HEK293 (cell line): ENCODE data around the gene KLHDC7A.

Experiments
- CTCF ChIA-PET: fragments of 350-600 bp; formaldehyde crosslinking; extraction: SDS; loops from one replicate; lab custom pipeline; 2021; ENCODE audit warnings: antibody characterized with exemption; lab: Yijun Ruan, JAX
- POLR2A ChIA-PET: fragments of 300-600 bp; formaldehyde crosslinking; extraction: SDS; loops from one replicate; lab custom pipeline; 2020; ENCODE audit warnings: antibody characterized with exemption, inconsistent platforms; lab: Yijun Ruan, JAX
- H3K27ac ChIP-seq: fragments of 200-500 bp; sonication (Bioruptor generic); 2 replicates; pipeline ENCODE4 v1.5.1; 2014; ENCODE audit warnings: low read depth, low read length, control low read depth, inconsistent platforms; ENCODE audit errors: extremely low read depth
- H3K36me3 ChIP-seq, 2 experiments: fragments of 200-500 bp in 1 of 2; sonication (Bioruptor generic) in 1 of 2; 1 replicate in 1 of 2; 2 replicates in 1 of 2; pipeline ENCODE4 v1.5.1; 2014 to 2017; ENCODE audit warnings: inconsistent platforms in 2 of 2, low read length in 2 of 2; ENCODE audit not compliant: control insufficient read depth in 2 of 2, insufficient read depth in 1 of 2
- H3K4me1 ChIP-seq: fragments of 200-500 bp; sonication (Bioruptor generic); 2 replicates; pipeline ENCODE4 v1.5.1; 2014; ENCODE audit warnings: mild to moderate bottlenecking, low read length, inconsistent platforms; ENCODE audit not compliant: control insufficient read depth, insufficient read depth
- H3K4me3 ChIP-seq: 2 replicates; pipeline ENCODE4 v1.5.1; 2011; ENCODE audit warnings: low read depth, mild to moderate bottlenecking, control low read depth, low read length, moderate library complexity
- H3K9me3 ChIP-seq: fragments of 200-500 bp; sonication (Bioruptor generic); 2 replicates; pipeline ENCODE4 v1.5.1; 2014; ENCODE audit warnings: low read depth, low read length, inconsistent platforms; ENCODE audit not compliant: control insufficient read depth, insufficient read depth
- BCL11A ChIP-seq: fragments of 450-650 bp; formaldehyde crosslinking; IDR thresholded peaks from 2 replicates; pipeline ENCODE4 v1.5.1; 2016; ENCODE audit warnings: low read depth, missing biosample characterization, missing genetic modification characterization
- FEZF1 ChIP-seq: fragments of 450-650 bp; formaldehyde crosslinking; IDR thresholded peaks from 2 replicates; pipeline ENCODE4 v1.5.1; 2016; ENCODE audit warnings: missing biosample characterization, missing genetic modification characterization
- RBAK ChIP-seq: fragments of 450-650 bp; formaldehyde crosslinking; IDR thresholded peaks from 2 replicates; pipeline ENCODE4 v1.5.1; 2016; ENCODE audit warnings: missing biosample characterization, missing genetic modification characterization
- SCRT2 ChIP-seq: fragments of 450-650 bp; formaldehyde crosslinking; IDR thresholded peaks from 2 replicates; pipeline ENCODE4 v1.5.1; 2016; ENCODE audit warnings: missing biosample characterization, missing genetic modification characterization
- WT1 ChIP-seq: fragments of 450-650 bp; formaldehyde crosslinking; IDR thresholded peaks from 2 replicates; pipeline ENCODE4 v1.5.1; 2016; ENCODE audit warnings: missing biosample characterization, missing genetic modification characterization
- YY1 ChIP-seq: fragments of 450-650 bp; formaldehyde crosslinking; IDR thresholded peaks from 2 replicates; pipeline ENCODE4 v1.5.1; 2018; ENCODE audit warnings: missing biosample characterization, missing genetic modification characterization
- ZNF138 ChIP-seq: fragments of 450-650 bp; formaldehyde crosslinking; IDR thresholded peaks from 2 replicates; pipeline ENCODE4 v1.5.1; 2016; ENCODE audit warnings: missing biosample characterization, missing genetic modification characterization, borderline replicate concordance
- ZNF16 ChIP-seq: fragments of 450-650 bp; formaldehyde crosslinking; IDR thresholded peaks from 2 replicates; pipeline ENCODE4 v1.5.1; 2016; ENCODE audit warnings: low read depth, missing biosample characterization, missing genetic modification characterization
- ZNF239 ChIP-seq: fragments of 450-650 bp; formaldehyde crosslinking; IDR thresholded peaks from 2 replicates; pipeline ENCODE4 v1.5.1; 2016; ENCODE audit warnings: missing biosample characterization, missing genetic modification characterization
- ZNF514 ChIP-seq: fragments of 450-650 bp; formaldehyde crosslinking; IDR thresholded peaks from 2 replicates; pipeline ENCODE4 v1.5.1; 2016; ENCODE audit warnings: missing biosample characterization, missing genetic modification characterization
- ZNF561 ChIP-seq: fragments of 450-650 bp; IDR thresholded peaks from 2 replicates; pipeline ENCODE4 v1.5.1; 2018; ENCODE audit warnings: missing biosample characterization, missing genetic modification characterization, borderline replicate concordance
- ZNF571 ChIP-seq: fragments of 450-650 bp; formaldehyde crosslinking; IDR thresholded peaks from 2 replicates; pipeline ENCODE4 v1.5.0; 2017; ENCODE audit warnings: missing biosample characterization, missing genetic modification characterization
- ZNF621 ChIP-seq: fragments of 450-650 bp; formaldehyde crosslinking; IDR thresholded peaks from 2 replicates; pipeline ENCODE4 v1.5.1; 2017; ENCODE audit warnings: missing biosample characterization, missing genetic modification characterization
- ZNF677 ChIP-seq: fragments of 450-650 bp; IDR thresholded peaks from 2 replicates; pipeline ENCODE4 v1.5.0; 2018; ENCODE audit warnings: missing biosample characterization, mild to moderate bottlenecking, missing genetic modification characterization, moderate library complexity
- ZNF768 ChIP-seq: fragments of 450-650 bp; formaldehyde crosslinking; IDR thresholded peaks from 2 replicates; pipeline ENCODE4 v1.5.1; 2018; ENCODE audit warnings: missing biosample characterization, mild to moderate bottlenecking, missing genetic modification characterization
- TF ChIP-seq, protein P1 (sequence below): fragments of 450-650 bp; formaldehyde crosslinking; IDR thresholded peaks from 2 replicates; pipeline ENCODE4 v1.5.1; 2016; ENCODE audit warnings: missing biosample characterization, missing genetic modification characterization, borderline replicate concordance
- TF ChIP-seq, protein P2 (sequence below): fragments of 450-650 bp; formaldehyde crosslinking; IDR thresholded peaks from 2 replicates; pipeline ENCODE4 v1.5.1; 2017; ENCODE audit warnings: missing biosample characterization, missing genetic modification characterization
- TF ChIP-seq, protein P3 (sequence below): fragments of 450-650 bp; formaldehyde crosslinking; conservative IDR thresholded peaks from 2 replicates; pipeline ENCODE4 v1.5.1; 2016; ENCODE audit warnings: low read depth, missing biosample characterization, missing genetic modification characterization
- TF ChIP-seq, protein P4 (sequence below): fragments of 450-650 bp; formaldehyde crosslinking; optimal IDR thresholded peaks from 2 replicates; pipeline ENCODE3; 2016; ENCODE audit warnings: missing biosample characterization, mild to moderate bottlenecking, missing genetic modification characterization

KLHDC7A gene

DNA sequence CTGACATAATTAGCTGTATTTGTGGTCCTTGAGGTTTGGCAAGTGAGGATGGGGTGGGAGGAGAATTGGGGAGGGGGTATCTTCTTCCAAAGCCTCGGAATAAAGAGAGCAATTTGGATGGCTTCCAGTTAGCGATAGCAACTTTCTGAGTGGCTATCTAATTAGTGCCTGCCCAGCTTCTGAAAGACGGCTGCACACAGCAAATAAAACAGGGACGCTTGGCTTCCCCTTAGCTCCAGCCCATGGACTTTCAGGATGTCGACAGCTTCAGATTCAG is 31.1 kb downstream of the KLHDC7A start (continued):
- no peak for TF ChIP-seq ZNF16
- TF ChIP-seq ZNF561 (tag by site-specific recombination), result no peak
- no peak for TF ChIP-seq ZNF514 (tag by site-specific recombination)
- no peak for TF ChIP-seq ZNF239 (tag by site-specific recombination)

DNA sequence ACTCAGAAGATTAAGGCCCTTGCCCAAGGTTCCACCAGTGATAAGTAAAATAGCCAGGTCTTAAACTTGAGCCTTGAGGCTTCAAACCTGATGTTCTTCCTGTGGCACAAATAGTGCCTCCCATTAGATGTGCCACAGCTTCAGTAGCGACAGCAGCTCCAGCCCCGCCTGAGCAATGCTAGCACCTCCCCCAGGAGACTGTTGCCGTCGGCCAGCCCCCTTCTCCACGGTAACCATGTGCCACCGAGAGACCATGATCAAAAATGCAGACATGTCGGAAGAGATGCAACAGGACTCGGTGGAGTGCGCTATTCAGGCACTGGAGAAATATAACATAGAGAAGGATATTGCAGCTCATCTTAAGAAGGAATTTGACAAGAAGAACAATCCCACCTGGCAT is 32.2 kb downstream of the KLHDC7A start:
- H3K4me1 ChIP-seq, result no peaks in the 10 kb centered on the region
- no peak for TF ChIP-seq SCRT2 (tag by site-specific recombination)
- TF ChIP-seq, protein P1, sequence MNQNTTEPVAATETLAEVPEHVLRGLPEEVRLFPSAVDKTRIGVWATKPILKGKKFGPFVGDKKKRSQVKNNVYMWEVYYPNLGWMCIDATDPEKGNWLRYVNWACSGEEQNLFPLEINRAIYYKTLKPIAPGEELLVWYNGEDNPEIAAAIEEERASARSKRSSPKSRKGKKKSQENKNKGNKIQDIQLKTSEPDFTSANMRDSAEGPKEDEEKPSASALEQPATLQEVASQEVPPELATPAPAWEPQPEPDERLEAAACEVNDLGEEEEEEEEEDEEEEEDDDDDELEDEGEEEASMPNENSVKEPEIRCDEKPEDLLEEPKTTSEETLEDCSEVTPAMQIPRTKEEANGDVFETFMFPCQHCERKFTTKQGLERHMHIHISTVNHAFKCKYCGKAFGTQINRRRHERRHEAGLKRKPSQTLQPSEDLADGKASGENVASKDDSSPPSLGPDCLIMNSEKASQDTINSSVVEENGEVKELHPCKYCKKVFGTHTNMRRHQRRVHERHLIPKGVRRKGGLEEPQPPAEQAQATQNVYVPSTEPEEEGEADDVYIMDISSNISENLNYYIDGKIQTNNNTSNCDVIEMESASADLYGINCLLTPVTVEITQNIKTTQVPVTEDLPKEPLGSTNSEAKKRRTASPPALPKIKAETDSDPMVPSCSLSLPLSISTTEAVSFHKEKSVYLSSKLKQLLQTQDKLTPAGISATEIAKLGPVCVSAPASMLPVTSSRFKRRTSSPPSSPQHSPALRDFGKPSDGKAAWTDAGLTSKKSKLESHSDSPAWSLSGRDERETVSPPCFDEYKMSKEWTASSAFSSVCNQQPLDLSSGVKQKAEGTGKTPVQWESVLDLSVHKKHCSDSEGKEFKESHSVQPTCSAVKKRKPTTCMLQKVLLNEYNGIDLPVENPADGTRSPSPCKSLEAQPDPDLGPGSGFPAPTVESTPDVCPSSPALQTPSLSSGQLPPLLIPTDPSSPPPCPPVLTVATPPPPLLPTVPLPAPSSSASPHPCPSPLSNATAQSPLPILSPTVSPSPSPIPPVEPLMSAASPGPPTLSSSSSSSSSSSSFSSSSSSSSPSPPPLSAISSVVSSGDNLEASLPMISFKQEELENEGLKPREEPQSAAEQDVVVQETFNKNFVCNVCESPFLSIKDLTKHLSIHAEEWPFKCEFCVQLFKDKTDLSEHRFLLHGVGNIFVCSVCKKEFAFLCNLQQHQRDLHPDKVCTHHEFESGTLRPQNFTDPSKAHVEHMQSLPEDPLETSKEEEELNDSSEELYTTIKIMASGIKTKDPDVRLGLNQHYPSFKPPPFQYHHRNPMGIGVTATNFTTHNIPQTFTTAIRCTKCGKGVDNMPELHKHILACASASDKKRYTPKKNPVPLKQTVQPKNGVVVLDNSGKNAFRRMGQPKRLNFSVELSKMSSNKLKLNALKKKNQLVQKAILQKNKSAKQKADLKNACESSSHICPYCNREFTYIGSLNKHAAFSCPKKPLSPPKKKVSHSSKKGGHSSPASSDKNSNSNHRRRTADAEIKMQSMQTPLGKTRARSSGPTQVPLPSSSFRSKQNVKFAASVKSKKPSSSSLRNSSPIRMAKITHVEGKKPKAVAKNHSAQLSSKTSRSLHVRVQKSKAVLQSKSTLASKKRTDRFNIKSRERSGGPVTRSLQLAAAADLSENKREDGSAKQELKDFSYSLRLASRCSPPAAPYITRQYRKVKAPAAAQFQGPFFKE, result no peak
- no peak for TF ChIP-seq WT1 (tag by site-specific recombination)
- TF ChIP-seq, all 188 proteins: peak for 0
- no peaks in the 10 kb centered on the region for H3K9me3 ChIP-seq
- no peak overlapping the region for H3K27ac ChIP-seq
- ChIA-PET POLR2A (no interaction called here), CTCF (interaction anchor here (0.6 kb wide), 1 partner anchor 210 kb away, joined by 3 read pairs; no protein-coding TSS in a partner anchor)
- no peak overlapping the region for H3K4me3 ChIP-seq
- H3K36me3 ChIP-seq, result no peaks in the 10 kb centered on the region

DNA sequence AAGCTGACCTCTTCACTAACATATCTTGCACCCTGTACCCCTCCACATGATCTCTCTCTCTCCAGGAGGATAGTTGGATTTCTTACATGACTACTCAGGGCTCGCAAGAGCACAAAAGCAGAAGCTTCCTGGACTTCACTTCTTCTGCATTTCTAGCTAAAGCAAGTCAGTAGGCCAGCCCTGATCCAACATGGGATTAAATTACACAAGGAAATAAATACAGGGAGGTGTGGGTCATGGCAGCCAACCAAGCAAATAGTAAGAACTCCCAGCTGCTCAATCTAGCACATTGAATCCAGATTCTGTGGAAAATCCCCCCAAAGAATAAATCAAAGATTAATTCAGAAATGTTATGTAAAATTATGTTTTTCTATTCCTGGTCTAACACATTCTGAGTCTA is 33.3 kb downstream of the KLHDC7A start:
- Histone ChIP-seq H3K36me3 (no peaks in the 10 kb centered on the region), H3K9me3 (no peaks in the 10 kb centered on the region), H3K4me1 (no peaks in the 10 kb centered on the region), H3K4me3 (no peak overlapping the region), H3K27ac (no peak overlapping the region)
- TF ChIP-seq, protein P2, sequence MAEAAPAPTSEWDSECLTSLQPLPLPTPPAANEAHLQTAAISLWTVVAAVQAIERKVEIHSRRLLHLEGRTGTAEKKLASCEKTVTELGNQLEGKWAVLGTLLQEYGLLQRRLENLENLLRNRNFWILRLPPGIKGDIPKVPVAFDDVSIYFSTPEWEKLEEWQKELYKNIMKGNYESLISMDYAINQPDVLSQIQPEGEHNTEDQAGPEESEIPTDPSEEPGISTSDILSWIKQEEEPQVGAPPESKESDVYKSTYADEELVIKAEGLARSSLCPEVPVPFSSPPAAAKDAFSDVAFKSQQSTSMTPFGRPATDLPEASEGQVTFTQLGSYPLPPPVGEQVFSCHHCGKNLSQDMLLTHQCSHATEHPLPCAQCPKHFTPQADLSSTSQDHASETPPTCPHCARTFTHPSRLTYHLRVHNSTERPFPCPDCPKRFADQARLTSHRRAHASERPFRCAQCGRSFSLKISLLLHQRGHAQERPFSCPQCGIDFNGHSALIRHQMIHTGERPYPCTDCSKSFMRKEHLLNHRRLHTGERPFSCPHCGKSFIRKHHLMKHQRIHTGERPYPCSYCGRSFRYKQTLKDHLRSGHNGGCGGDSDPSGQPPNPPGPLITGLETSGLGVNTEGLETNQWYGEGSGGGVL (tag by site-specific recombination), result no peak
- no peak for TF ChIP-seq FEZF1
- TF ChIP-seq RBAK (tag by site-specific recombination), result no peak
- TF ChIP-seq ZNF768 (tag by site-specific recombination), result no peak
- TF ChIP-seq, protein P3, sequence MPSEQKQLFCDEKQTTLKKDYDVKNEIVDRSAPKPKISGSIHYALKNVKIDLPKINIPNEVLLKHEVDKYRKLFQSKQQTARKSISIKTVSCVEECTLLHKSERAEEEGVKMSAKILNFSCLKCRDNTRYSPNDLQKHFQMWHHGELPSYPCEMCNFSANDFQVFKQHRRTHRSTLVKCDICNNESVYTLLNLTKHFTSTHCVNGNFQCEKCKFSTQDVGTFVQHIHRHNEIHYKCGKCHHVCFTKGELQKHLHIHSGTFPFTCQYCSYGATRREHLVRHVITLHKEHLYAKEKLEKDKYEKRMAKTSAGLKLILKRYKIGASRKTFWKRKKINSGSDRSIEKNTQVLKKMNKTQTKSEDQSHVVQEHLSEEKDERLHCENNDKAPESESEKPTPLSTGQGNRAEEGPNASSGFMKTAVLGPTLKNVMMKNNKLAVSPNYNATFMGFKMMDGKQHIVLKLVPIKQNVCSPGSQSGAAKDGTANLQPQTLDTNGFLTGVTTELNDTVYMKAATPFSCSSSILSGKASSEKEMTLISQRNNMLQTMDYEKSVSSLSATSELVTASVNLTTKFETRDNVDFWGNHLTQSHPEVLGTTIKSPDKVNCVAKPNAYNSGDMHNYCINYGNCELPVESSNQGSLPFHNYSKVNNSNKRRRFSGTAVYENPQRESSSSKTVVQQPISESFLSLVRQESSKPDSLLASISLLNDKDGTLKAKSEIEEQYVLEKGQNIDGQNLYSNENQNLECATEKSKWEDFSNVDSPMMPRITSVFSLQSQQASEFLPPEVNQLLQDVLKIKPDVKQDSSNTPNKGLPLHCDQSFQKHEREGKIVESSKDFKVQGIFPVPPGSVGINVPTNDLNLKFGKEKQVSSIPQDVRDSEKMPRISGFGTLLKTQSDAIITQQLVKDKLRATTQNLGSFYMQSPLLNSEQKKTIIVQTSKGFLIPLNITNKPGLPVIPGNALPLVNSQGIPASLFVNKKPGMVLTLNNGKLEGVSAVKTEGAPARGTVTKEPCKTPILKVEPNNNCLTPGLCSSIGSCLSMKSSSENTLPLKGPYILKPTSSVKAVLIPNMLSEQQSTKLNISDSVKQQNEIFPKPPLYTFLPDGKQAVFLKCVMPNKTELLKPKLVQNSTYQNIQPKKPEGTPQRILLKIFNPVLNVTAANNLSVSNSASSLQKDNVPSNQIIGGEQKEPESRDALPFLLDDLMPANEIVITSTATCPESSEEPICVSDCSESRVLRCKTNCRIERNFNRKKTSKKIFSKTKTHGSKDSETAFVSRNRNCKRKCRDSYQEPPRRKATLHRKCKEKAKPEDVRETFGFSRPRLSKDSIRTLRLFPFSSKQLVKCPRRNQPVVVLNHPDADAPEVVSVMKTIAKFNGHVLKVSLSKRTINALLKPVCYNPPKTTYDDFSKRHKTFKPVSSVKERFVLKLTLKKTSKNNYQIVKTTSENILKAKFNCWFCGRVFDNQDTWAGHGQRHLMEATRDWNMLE (tag by site-specific recombination), result no peak
- TF ChIP-seq ZNF571 (tag by site-specific recombination), result no peak
- TF ChIP-seq BCL11A (tag by site-specific recombination), result no peak
- TF ChIP-seq YY1, result no peak
- no peak for TF ChIP-seq ZNF677
- no peak for TF ChIP-seq ZNF138 (tag by site-specific recombination)
- TF ChIP-seq ZNF621 (tag by site-specific recombination), result no peak
- TF ChIP-seq, protein P4, sequence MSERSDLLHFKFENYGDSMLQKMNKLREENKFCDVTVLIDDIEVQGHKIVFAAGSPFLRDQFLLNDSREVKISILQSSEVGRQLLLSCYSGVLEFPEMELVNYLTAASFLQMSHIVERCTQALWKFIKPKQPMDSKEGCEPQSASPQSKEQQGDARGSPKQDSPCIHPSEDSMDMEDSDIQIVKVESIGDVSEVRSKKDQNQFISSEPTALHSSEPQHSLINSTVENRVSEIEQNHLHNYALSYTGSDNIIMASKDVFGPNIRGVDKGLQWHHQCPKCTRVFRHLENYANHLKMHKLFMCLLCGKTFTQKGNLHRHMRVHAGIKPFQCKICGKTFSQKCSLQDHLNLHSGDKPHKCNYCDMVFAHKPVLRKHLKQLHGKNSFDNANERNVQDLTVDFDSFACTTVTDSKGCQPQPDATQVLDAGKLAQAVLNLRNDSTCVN (tag by site-specific recombination), result no peak
- CTCF ChIA-PET, result interaction anchor here (0.8 to 1.3 kb wide), 2 partner anchors 20 to 42 kb away, joined by 3 read pairs; no protein-coding TSS in a partner anchor
- POLR2A ChIA-PET, result no interaction called here
